Lung (tissue), 12 donors: ENCODE measurements around the gene DSTN. TPM values are rescaled to one million over a fixed set of nuclear protein-coding genes. Genes with fewer than 3 reads are reported as not detected.

Experiments
- ATAC-seq: fragments of 200-7000 bp; cut with Tn5 transposase; one replicate; pipeline ENCODE4 v1.9.1; 2020; ENCODE audit warnings: moderate number of reproducible peaks; ENCODE audit not compliant: insufficient read depth, low FRiP score
- DNase-seq, 3 donors: peaks; one replicate each; pipeline ENCODE4 v3.0.0-alpha.2; 2013 to 2017
- H3K27ac ChIP-seq, 2 donors: one replicate each; pipeline ENCODE4 v1.5.1; 2013; ENCODE audit warnings: mild to moderate bottlenecking in 2 of 2, moderate library complexity in 2 of 2, control low read depth in 1 of 2, inconsistent platforms in 1 of 2, low read depth in 1 of 2, low read length in 1 of 2
- H3K27me3 ChIP-seq, 3 donors: one replicate each; pipeline ENCODE4 v1.5.1; 2013; ENCODE audit warnings: low read length in 2 of 3; ENCODE audit not compliant: control insufficient read depth in 3 of 3, insufficient read depth in 3 of 3
- H3K36me3 ChIP-seq, 4 donors: one replicate each; pipeline ENCODE4 v1.5.1; 2013; ENCODE audit warnings: low read length in 4 of 4, mild to moderate bottlenecking in 1 of 4, moderate library complexity in 1 of 4; ENCODE audit not compliant: control insufficient read depth in 4 of 4, insufficient read depth in 4 of 4
- H3K4me1 ChIP-seq, 5 donors: one replicate each; pipeline ENCODE4 v1.5.1; 2013; ENCODE audit warnings: low read length in 5 of 5, mild to moderate bottlenecking in 2 of 5, moderate library complexity in 1 of 5; ENCODE audit not compliant: control insufficient read depth in 5 of 5, insufficient read depth in 5 of 5
- H3K4me3 ChIP-seq: one replicate; pipeline ENCODE4 v1.5.1; 2013; ENCODE audit warnings: mild to moderate bottlenecking, control low read depth, moderate library complexity
- H3K9ac ChIP-seq, 2 donors: one replicate each; pipeline ENCODE4 v1.5.1; 2013; ENCODE audit warnings: low read length in 2 of 2, control low read depth in 1 of 2; ENCODE audit not compliant: insufficient read depth in 1 of 2
- H3K9me3 ChIP-seq, 4 donors: one replicate each; pipeline ENCODE4 v1.5.1; 2013; ENCODE audit warnings: low read length in 3 of 4, mild to moderate bottlenecking in 1 of 4, moderate library complexity in 1 of 4; ENCODE audit not compliant: control insufficient read depth in 4 of 4, insufficient read depth in 3 of 4
- CTCF ChIP-seq: IDR thresholded peaks from 2 replicates; pipeline ENCODE4 v1.5.1; 2012; ENCODE audit warnings: mild to moderate bottlenecking; ENCODE audit errors: control extremely low read depth, extremely low read depth
- WGBS, 2 donors: extraction: QIAGEN DNeasy Blood & Tissue Kit; methylation state at CpG; one replicate each; pipeline ENCODE4 v1.1.7; 2013; 5-methylcytosine and 5-hydroxymethylcytosine counted together
- polyA plus RNA-seq, 2 donors: library from polyadenylated mRNA; stranded (reverse); fragments of 200-250 nt; gene quantifications; one replicate each; pipeline ENCODE4 v1.2.1, GENCODE V29; 2013
- total RNA-seq, 2 donors: library from RNA; depleted of rRNA in 1 of 2; stranded (reverse); fragments of >200 nt in 1 of 2; gene quantifications; one replicate each; pipeline ENCODE4 v1.2.1, GENCODE V29; 2014 to 2021
- donor health status: control.
- donor health status: control.
- donor health status: Bipolar disorder and iron deficiency.
- donor health status: healthy.
- donor health status: DM: yes; HTN: yes; CAD: no.

The DSTN gene
- total and polyA plus RNA-seq, 4 donors = 313 to 532 (median 380) TPM

GRCh38 chr20:17640146-17640874, 70.4 kb downstream of the DSTN start:
- 94 to 96% methylated on average over 12 of the region's 12 CpGs for WGBS, 2 donors

GRCh38 chr20:17640875-17641378, 71.1 kb downstream of the DSTN start:
- peaks cover 0 to 12% (median 0%) of the 10 kb centered on the region in 5 donors for H3K4me1 ChIP-seq
- no peak overlapping the region for H3K4me3 ChIP-seq
- no peak for DNase-seq
- no peak for TF ChIP-seq CTCF
- WGBS, 2 donors = 93% methylated on average over 14 of the region's 14 CpGs
- H3K9me3 ChIP-seq = no peaks in the 10 kb centered on the region
- H3K27me3 ChIP-seq = no peaks in the 10 kb centered on the region
- no peak for ATAC-seq
- no peak overlapping the region for H3K27ac ChIP-seq
- peaks cover 2 to 54% (median 32%) of the 10 kb centered on the region in 4 donors for H3K36me3 ChIP-seq
- H3K9ac ChIP-seq = no peak overlapping the region

More at GRCh38 chr20:17640146-17640874, 70.4 kb downstream of the DSTN start:
- Histone ChIP-seq H3K36me3 (peaks cover 2 to 60% (median 36%) of the 10 kb centered on the region in 4 donors), H3K9ac (no peak overlapping the region), H3K27me3 (no peaks in the 10 kb centered on the region), H3K27ac (no peak overlapping the region), H3K9me3 (no peaks in the 10 kb centered on the region), H3K4me1 (peaks cover 0 to 12% (median 0%) of the 10 kb centered on the region in 5 donors), H3K4me3 (no peak overlapping the region)
- no peak for TF ChIP-seq CTCF
- DNase-seq = no peak
- ATAC-seq = no peak

- ATAC-seq (no peak), DNase-seq (no peak)
- H3K27ac ChIP-seq = no peak overlapping the region
- 83 to 86% methylated on average over 18 of the region's 18 CpGs for WGBS, 2 donors
- TF ChIP-seq CTCF = no peak
- no peaks in the 10 kb centered on the region for H3K9me3 ChIP-seq
- H3K4me3 ChIP-seq = no peak overlapping the region
- no peaks in the 10 kb centered on the region for H3K27me3 ChIP-seq
- peaks cover 0 to 48% (median 26%) of the 10 kb centered on the region in 4 donors for H3K36me3 ChIP-seq
- H3K4me1 ChIP-seq = peaks cover 0 to 12% (median 0%) of the 10 kb centered on the region in 5 donors
- H3K9ac ChIP-seq = no peak overlapping the region
Observed at GRCh38 chr20:17641520-17641964, 71.7 kb downstream of the DSTN start.
